AG08395 (cell line): ENCODE data around the gene RILPL1.
"Not testable (repeated sequence)": the region's sequence is repeated elsewhere in the genome, so short reads cannot be mapped to it uniquely, and the experiment has no call there.

ENCODE experiments used
- DNase-seq: peaks from one replicate; pipeline ENCODE4 v3.0.0; 2012; ENCODE audit warnings: mixed read lengths, low spot score

RILPL1 gene

GRCh38 chr12:123463174-123463573 is 70.3 kb downstream of the RILPL1 start:
- DNase-seq = not testable (repeated sequence)

- DNase-seq = peak; percentile 84
Observed at GRCh38 chr12:123457980-123458779, 75.3 kb downstream of the RILPL1 start, which contains the start of gene SNRNP35. SNRNP35 (plus strand) TSS chr12:123458139; CDS start chr12:123465541, 7,402 bp downstream.

- no peak for DNase-seq
Observed at GRCh38 chr12:123453165-123453564, 80.4 kb downstream of the RILPL1 start.

DNA sequence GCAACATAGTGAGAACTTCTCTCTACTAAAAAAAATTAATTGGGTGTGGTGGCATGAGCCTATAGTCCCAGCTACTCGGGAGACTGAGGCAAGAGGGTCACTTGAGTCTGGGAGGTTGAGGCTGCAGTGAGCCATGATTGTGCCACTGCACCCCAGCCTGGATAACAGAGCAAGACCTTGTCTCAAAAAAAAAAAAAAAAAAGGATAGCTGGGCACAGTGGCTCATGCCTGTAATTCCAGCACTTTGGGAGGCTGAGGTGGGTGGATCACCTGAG is 81.3 kb downstream of the RILPL1 start:
- not testable (repeated sequence) for DNase-seq

DNA sequence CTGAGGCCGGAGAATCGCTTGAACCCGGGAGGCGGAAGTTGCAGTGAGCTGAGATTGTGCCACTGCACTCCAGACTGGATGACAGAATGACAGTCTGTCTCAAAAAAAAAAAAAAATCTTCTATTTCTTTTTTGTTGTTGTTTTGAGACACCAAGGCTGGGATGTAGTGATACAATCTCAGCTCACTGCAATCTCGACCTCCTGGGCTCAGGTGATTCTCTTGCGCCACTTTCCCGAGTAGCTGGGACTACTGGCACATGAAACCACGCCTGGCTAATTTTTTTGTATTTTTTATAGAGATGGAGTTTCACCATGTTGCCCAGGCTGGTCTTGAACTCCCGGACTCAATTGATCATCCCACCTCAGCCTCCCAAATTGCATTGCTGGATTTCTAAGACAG is 82.9 kb downstream of the RILPL1 start:
- DNase-seq = no peak

- DNase-seq = no peak
Observed at GRCh38 chr12:123449856-123450255, 83.7 kb downstream of the RILPL1 start.

GRCh38 chr12:123449249-123449733 is 84.2 kb downstream of the RILPL1 start:
- no peak for DNase-seq

GRCh38 chr12:123446333-123446713 is 87.2 kb downstream of the RILPL1 start:
- DNase-seq = no peak

DNA sequence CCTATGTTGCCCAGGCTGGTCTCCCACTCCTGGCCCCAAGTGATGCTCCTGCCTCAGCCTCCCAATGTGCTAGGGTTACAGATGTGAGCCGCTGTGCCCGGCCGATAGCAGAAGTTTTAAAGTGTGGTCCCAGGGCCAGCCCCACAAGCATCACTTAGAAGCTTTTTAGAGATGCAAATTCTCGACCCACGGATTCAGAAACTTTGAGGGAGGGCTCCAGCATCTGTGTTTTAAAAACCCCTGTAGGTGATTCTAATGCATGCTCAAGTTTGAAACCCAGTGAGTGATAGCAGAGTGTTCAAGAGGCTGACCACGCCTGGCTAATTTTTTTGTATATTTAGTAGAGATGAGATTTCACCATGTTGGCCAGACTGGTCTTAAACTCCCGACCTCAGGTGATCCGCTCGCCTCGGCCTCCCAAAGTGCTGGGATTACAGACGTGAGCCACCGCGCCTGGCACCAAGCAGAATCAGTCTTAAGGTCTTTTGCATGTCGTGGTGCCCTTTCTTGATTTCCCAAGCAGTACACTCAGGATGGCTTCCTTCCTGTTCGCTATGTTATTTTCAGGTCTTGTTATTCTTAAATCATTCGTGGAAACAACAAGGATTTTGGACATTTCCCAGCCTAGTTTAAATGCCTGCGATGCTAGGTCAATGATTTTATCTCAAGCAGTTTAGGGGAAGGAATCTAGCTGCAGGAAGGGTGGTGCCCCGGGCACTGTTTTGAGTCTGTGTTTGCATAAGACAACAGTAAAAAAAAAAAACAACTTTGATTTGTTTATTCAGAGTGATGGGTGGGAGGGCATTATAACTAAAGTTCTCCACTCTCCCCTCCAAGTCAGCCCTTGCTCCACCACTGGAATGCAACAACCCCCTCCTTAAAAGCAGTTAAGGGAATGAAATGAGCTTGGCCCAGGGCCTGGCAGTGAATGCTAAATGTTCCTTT is 87.9 kb downstream of the RILPL1 start:
- no peak for DNase-seq

DNA sequence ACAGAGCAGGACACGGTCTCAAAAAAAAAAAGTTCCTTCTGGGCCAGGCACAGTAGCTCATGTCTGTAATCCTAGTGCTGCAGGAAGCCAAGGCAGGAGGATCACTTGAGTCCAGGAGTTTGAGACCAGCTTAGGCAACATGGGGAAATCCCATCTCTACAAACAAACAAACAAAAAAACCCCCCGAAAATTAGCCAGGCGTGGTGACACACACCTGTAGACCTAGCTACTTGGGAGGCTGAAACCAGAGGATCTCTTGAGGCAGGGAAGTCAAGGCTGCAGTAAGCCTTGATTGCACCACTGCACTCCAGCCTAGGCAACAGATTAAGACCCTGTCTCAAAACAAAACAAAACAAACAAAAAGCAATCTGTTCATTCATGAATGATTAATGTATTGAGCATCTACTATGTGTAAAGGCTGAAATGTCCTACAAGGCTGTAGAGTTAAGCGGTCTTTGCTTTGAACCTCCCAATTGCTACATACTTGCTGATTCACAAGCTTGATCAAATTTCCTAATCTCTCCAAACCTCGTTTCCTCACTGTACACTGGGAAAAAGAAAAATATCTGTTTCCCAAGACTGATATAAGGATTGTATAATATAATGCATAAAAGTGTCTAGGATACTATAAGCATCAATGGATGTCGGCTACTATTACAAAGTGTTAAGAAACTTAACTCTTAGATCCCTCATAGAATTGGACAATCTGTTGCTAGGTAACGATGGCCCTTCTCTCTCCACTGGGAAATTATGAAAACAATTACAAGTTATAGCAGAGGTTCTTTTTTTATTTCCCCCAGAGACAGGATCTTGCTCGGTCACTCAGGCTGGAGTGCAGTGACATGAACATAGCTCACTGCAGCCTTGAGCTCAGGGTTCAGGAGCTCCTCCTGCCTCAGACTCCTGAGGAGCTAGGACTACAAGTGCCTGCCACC is 89.2 kb downstream of the RILPL1 start:
- DNase-seq = no peak

DNA sequence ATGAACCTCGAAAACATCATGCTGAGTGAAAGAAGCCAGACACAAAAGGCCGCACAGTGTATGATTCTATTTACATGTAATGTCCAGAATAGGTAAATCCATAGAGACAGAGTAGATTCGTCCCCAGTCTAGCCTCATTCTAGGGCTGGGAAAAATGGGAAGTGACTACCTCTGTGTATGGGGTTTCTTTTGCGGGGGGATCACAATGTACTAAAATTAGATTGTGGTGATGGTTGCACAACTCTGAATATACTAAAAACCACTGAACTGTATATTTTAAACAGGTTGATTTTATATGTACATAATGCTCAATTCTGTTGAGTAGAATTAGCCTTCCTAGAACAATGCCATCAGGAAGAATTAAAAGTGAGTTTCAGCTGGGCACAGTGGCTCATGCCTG is 90.7 kb downstream of the RILPL1 start:
- DNase-seq = no peak

- DNase-seq = no peak
Observed at GRCh38 chr12:123441523-123442164, 91.9 kb downstream of the RILPL1 start.

- peak; percentile 90 for DNase-seq
Observed at GRCh38 chr12:123436017-123436964, 97.2 kb downstream of the RILPL1 start, which contains the start of gene RILPL2. RILPL2 (minus strand) TSS chr12:123436684; CDS start chr12:123436420, 264 bp downstream.

- DNase-seq = no peak
Observed at GRCh38 chr12:123435636-123436016, 97.9 kb downstream of the RILPL1 start.

DNA sequence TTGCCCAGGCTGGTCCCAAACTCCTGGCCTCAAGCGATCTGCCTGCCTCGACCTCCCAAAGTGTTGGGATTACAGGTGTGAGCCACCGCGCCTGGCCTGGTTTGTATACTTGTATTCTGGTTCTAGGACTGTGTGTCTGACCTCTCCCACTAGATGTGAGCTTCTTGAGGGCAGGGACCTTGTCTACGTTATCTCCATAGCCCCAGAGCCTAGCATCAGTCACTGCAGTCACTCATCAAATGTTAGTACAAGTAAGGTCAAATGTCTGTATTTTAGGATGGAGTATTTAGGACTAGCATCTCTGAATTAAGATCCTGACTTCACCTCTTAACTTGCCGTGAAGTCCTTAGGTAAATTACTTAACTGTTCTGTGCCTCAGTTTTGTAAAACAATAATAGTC is 99.9 kb downstream of the RILPL1 start:
- DNase-seq = no peak

DNA sequence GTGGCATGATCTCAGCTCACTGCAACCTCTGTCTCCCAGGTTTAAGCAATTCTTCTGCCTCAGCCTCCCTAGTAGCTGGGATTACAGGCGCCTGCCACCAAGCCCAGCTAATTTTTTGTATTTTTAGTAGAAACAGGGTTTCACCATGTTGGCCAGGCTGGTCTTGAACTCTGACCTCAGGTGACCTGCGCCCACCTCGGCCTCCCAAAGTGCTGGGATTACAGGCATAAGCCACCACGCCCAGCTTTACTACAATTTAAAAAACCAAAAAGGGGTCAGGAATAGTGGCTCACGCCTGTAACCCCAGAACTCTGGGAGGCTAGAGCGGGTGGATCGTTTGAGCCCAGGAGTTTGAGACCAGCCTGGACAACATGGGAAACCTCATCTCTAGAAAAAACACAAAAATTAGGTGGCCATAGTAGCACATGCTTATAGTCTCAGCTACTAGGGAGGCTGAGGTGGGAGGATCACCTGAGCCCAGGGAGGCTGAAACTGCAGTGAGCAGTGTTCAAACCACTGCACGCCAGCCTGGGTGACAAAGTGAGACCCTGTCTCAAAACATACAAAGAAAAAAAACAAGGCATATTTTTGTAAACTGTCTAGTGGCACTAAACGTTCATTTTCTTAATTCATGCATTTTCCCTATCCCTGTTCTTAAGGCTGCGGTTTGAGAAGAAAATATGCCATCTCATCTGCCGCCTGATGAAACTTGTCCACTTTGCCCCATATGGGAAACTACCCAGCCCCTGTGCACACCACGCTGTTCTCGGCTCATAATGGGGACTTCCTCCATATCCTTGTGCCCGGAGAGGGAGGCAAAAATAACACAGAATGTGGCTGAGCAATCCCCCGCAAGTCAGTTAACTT is 101.3 kb downstream of the RILPL1 start:
- not testable (repeated sequence) for DNase-seq

DNA sequence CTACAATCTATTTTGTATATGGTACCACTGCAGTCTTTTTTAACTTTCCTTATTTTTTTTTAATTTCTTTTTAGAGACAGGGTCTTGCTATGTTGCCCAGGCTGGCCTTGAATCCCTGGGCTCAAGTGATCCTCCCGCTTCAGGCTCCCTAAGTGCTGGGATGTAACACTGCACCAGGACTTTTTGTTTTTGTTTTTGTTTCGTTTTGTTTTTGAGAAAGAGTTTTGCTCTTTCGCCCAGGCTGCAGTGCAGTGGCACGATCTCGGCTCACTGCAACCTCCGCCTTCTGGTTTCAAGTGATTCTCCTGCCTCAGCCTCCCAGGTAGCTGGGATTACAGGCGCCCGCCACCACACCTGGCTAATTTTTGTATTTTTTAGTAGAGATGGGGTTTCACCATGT is 104.4 kb downstream of the RILPL1 start:
- not testable (repeated sequence) for DNase-seq

DNA sequence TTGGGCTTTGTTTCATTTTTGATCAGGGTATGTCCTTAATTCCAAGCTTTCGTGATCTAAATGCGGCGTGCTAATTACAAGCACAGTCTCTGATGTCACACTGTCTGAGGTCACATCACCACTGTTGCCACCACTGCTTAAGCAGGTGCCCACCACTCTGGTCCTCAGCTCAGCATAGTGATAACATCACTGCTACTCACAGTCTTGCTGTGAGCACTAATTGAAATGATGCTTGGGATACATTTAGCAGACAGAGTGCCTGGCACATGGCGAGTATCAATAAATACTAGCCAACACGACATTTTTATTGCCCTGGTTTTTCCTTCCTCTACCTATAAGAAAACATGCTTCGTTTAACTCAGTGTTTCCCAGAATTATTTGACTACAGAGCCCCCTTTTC is 104.9 kb downstream of the RILPL1 start:
- no peak for DNase-seq
